WTC11 (cell line): Measurements from ENCODE around the gene TOPAZ1. TPM values are rescaled to one million over a fixed set of nuclear protein-coding genes. Genes with fewer than 3 reads are reported as not detected.

Experiments
- ATAC-seq: fragments of 200-7000 bp; cut with Tn5 transposase; 2 replicates; pipeline ENCODE4 v1.10.0; 2021; ENCODE audit warnings: mild to moderate bottlenecking, moderate library complexity
- CTCF ChIA-PET: fragments of 300-600 bp; sonication (Branson Sonifier 250); formaldehyde crosslinking; loops from one replicate; lab custom pipeline; 2021; ENCODE audit warnings: antibody characterized with exemption; lab: Charles Lee
- POLR2A ChIA-PET: fragments of 350-600 bp; sonication (Branson Sonifier 250); formaldehyde crosslinking; loops from one replicate; lab custom pipeline; 2021; ENCODE audit warnings: antibody characterized with exemption; lab: Charles Lee
- DNase-seq: peaks from one replicate; pipeline ENCODE4 v3.0.0; 2021; ENCODE audit warnings: low spot score
- H3K27ac Mint-ChIP-seq: 2 replicates; pipeline ENCODE4 v1.8.0; 2021; ENCODE audit warnings: mixed read lengths
- H3K27me3 Mint-ChIP-seq: 2 replicates; pipeline ENCODE4 v1.8.0; 2021; ENCODE audit warnings: low read depth, mild to moderate bottlenecking, moderate library complexity, mixed read lengths
- H3K36me3 Mint-ChIP-seq: 2 replicates; pipeline ENCODE4 v1.8.0; 2021; ENCODE audit warnings: mixed read lengths
- H3K4me1 Mint-ChIP-seq: 2 replicates; pipeline ENCODE4 v1.8.0; 2022; ENCODE audit warnings: mixed read lengths
- H3K4me3 Mint-ChIP-seq: 2 replicates; pipeline ENCODE4 v1.8.0; 2021; ENCODE audit warnings: mild to moderate bottlenecking, moderate library complexity, mixed read lengths
- H3K9me3 Mint-ChIP-seq: 2 replicates; pipeline ENCODE4 v1.8.0; 2021; ENCODE audit warnings: mixed read lengths
- CREB1 ChIP-seq: sonication (generic); formaldehyde crosslinking; IDR thresholded peaks from 2 replicates; pipeline ENCODE4 v1.8.0; 2023; ENCODE audit warnings: mild to moderate bottlenecking, missing genetic modification reagents
- ESRRA ChIP-seq: sonication (generic); formaldehyde crosslinking; IDR thresholded peaks from 2 replicates; pipeline ENCODE4 v1.8.1; 2022; ENCODE audit warnings: mild to moderate bottlenecking, missing genetic modification reagents, borderline replicate concordance
- GABPB1 ChIP-seq: sonication (generic); formaldehyde crosslinking; IDR thresholded peaks from 2 replicates; pipeline ENCODE4 v1.8.1; 2023; ENCODE audit warnings: mild to moderate bottlenecking, missing genetic modification reagents
- GRHL2 ChIP-seq: fragments of 250-450 bp; sonication (Bioruptor Pico); IDR thresholded peaks from 2 replicates; pipeline ENCODE4 v1.8.0; 2022; ENCODE audit warnings: mild to moderate bottlenecking, moderate library complexity; ENCODE audit not compliant: insufficient replicate concordance, severe bottlenecking
- NFE2L1 ChIP-seq: sonication (generic); formaldehyde crosslinking; IDR thresholded peaks from 2 replicates; pipeline ENCODE4 v1.8.1; 2023; ENCODE audit warnings: missing genetic modification reagents
- NFYB ChIP-seq: sonication (generic); formaldehyde crosslinking; conservative IDR thresholded peaks from 2 replicates; pipeline ENCODE4 v1.8.0; 2022; ENCODE audit warnings: low read depth, missing genetic modification reagents
- NR3C1 ChIP-seq: sonication (generic); formaldehyde crosslinking; conservative IDR thresholded peaks from 2 replicates; pipeline ENCODE4 v1.8.1; 2023; ENCODE audit warnings: low read depth, mild to moderate bottlenecking, missing genetic modification reagents
- RORB ChIP-seq: fragments of 250-450 bp; sonication (Bioruptor Pico); IDR thresholded peaks from 2 replicates; pipeline ENCODE4 v1.9.0; 2021; ENCODE audit warnings: mild to moderate bottlenecking
- SMAD4 ChIP-seq: sonication (generic); formaldehyde crosslinking; IDR thresholded peaks from 2 replicates; pipeline ENCODE4 v1.8.0; 2022; ENCODE audit warnings: mild to moderate bottlenecking, missing genetic modification reagents
- ZNF121 ChIP-seq: sonication (generic); formaldehyde crosslinking; IDR thresholded peaks from 2 replicates; pipeline ENCODE4 v1.8.0; 2023; ENCODE audit warnings: missing genetic modification reagents
- ZNF423 ChIP-seq: fragments of 250-450 bp; sonication (Bioruptor Pico); IDR thresholded peaks from 2 replicates; pipeline ENCODE4 v2.1.2; 2022; ENCODE audit warnings: mild to moderate bottlenecking, moderate library complexity
- total RNA-seq: library from RNA; stranded (reverse); gene quantifications from 3 replicates; pipeline ENCODE4 v1.2.3, GENCODE V29; 2021
- TF ChIP-seq, protein P1 (sequence below): sonication (generic); formaldehyde crosslinking; IDR thresholded peaks from 2 replicates; pipeline ENCODE4 v1.8.1; 2023; ENCODE audit warnings: mild to moderate bottlenecking, missing genetic modification reagents, moderate library complexity
- TF ChIP-seq, protein P2 (sequence below): sonication (generic); formaldehyde crosslinking; IDR thresholded peaks from 2 replicates; pipeline ENCODE4 v1.8.0; 2023; ENCODE audit warnings: missing genetic modification reagents, mild to moderate bottlenecking, borderline replicate concordance
- TF ChIP-seq, protein P3 (sequence below): sonication (generic); formaldehyde crosslinking; IDR thresholded peaks from 2 replicates; pipeline ENCODE4 v1.8.1; 2023; ENCODE audit warnings: mild to moderate bottlenecking, moderate library complexity, missing genetic modification reagents
- TF ChIP-seq, protein P4 (sequence below): sonication (generic); formaldehyde crosslinking; IDR thresholded peaks from 2 replicates; pipeline ENCODE4 v1.8.1; 2022; ENCODE audit warnings: low read depth, missing genetic modification reagents, borderline replicate concordance
- TF ChIP-seq, protein P5 (sequence below): fragments of 250-450 bp; sonication (Bioruptor Pico); IDR thresholded peaks from 2 replicates; pipeline ENCODE4 v1.8.0; 2021; ENCODE audit warnings: mild to moderate bottlenecking
- TF ChIP-seq, protein P6 (sequence below): sonication (generic); formaldehyde crosslinking; IDR thresholded peaks from 2 replicates; pipeline ENCODE4 v1.8.0; 2022; ENCODE audit warnings: missing genetic modification reagents
- TF ChIP-seq, protein P7 (sequence below): fragments of 250-450 bp; sonication (Bioruptor Pico); IDR thresholded peaks from 2 replicates; pipeline ENCODE4 v1.9.0; 2021; ENCODE audit warnings: mild to moderate bottlenecking, borderline replicate concordance

TOPAZ1 gene
- total RNA-seq, 1 experiment from 2014 or later: not detected

DNA sequence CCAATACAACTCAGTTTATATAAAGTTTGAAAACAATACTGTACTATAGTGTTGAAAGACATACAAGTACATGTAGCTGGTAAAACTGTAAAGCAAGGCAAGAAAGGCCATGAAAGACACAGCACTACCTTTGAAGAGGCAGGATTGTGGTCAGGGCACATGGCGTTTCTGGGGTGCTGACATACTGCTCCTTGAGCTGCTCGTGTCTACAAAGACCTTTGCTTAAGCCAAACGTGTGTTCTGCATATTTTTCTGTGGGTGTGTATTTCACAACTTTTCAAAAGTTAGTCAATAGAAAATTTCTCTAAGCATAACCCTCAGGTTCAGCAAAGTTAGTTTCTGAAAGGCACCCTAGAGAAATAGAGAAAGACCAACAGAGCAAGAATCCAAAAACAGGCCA lies 14.1 kb upstream of the TOPAZ1 start (continued):
- TF ChIP-seq ESRRA (no peak), CREB1 (CRISPR knock-in tag) (no peak), GABPB1 (CRISPR knock-in tag) (no peak), NFYB (CRISPR knock-in tag) (no peak)
- TF ChIP-seq, protein P1, sequence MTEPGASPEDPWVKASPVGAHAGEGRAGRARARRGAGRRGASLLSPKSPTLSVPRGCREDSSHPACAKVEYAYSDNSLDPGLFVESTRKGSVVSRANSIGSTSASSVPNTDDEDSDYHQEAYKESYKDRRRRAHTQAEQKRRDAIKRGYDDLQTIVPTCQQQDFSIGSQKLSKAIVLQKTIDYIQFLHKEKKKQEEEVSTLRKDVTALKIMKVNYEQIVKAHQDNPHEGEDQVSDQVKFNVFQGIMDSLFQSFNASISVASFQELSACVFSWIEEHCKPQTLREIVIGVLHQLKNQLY: no peak

DNA sequence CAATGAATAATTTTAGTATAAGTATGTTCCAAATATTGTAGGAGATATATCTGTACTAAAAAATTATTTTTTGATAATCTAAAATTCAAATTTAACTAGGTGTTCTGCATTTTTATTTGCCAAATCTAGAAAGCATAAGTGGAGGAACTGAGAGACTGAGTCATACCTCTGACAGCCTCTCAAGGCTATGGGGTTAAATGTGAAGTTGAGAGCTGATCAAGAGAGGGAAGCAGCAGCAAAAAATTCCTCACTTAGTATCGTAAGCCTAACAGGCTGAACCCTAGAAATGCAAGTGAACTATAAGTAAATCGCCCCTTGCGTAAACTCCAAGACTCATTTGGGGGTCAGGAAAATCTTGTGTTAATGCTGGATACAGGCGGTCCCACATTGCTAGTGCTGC lies 12.8 kb upstream of the TOPAZ1 start:
- H3K36me3 Mint-ChIP-seq: no peaks in the 10 kb centered on the region
- no peak for DNase-seq
- no peak for ATAC-seq
- POLR2A ChIA-PET: no interaction called here
- no peaks in the 10 kb centered on the region for H3K4me1 Mint-ChIP-seq
- CTCF ChIA-PET: no interaction called here
- H3K27me3 Mint-ChIP-seq: peaks cover 20% of the 10 kb centered on the region
- H3K4me3 Mint-ChIP-seq: no peak overlapping the region
- H3K9me3 Mint-ChIP-seq: peaks cover 5% of the 10 kb centered on the region
- no peak overlapping the region for H3K27ac Mint-ChIP-seq
- TF ChIP-seq CREB1 (CRISPR knock-in tag) (no peak), GRHL2 (no peak), NFE2L1 (CRISPR knock-in tag) (no peak), ZNF423 (CRISPR knock-in tag) (no peak), SMAD4 (CRISPR knock-in tag) (no peak), ZNF121 (no peak), NR3C1 (CRISPR knock-in tag) (no peak), RORB (CRISPR knock-in tag) (no peak)
- TF ChIP-seq, protein P1: no peak
- TF ChIP-seq, protein P2, sequence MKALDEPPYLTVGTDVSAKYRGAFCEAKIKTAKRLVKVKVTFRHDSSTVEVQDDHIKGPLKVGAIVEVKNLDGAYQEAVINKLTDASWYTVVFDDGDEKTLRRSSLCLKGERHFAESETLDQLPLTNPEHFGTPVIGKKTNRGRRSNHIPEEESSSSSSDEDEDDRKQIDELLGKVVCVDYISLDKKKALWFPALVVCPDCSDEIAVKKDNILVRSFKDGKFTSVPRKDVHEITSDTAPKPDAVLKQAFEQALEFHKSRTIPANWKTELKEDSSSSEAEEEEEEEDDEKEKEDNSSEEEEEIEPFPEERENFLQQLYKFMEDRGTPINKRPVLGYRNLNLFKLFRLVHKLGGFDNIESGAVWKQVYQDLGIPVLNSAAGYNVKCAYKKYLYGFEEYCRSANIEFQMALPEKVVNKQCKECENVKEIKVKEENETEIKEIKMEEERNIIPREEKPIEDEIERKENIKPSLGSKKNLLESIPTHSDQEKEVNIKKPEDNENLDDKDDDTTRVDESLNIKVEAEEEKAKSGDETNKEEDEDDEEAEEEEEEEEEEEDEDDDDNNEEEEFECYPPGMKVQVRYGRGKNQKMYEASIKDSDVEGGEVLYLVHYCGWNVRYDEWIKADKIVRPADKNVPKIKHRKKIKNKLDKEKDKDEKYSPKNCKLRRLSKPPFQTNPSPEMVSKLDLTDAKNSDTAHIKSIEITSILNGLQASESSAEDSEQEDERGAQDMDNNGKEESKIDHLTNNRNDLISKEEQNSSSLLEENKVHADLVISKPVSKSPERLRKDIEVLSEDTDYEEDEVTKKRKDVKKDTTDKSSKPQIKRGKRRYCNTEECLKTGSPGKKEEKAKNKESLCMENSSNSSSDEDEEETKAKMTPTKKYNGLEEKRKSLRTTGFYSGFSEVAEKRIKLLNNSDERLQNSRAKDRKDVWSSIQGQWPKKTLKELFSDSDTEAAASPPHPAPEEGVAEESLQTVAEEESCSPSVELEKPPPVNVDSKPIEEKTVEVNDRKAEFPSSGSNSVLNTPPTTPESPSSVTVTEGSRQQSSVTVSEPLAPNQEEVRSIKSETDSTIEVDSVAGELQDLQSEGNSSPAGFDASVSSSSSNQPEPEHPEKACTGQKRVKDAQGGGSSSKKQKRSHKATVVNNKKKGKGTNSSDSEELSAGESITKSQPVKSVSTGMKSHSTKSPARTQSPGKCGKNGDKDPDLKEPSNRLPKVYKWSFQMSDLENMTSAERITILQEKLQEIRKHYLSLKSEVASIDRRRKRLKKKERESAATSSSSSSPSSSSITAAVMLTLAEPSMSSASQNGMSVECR (CRISPR knock-in tag): no peak
- TF ChIP-seq, protein P3, sequence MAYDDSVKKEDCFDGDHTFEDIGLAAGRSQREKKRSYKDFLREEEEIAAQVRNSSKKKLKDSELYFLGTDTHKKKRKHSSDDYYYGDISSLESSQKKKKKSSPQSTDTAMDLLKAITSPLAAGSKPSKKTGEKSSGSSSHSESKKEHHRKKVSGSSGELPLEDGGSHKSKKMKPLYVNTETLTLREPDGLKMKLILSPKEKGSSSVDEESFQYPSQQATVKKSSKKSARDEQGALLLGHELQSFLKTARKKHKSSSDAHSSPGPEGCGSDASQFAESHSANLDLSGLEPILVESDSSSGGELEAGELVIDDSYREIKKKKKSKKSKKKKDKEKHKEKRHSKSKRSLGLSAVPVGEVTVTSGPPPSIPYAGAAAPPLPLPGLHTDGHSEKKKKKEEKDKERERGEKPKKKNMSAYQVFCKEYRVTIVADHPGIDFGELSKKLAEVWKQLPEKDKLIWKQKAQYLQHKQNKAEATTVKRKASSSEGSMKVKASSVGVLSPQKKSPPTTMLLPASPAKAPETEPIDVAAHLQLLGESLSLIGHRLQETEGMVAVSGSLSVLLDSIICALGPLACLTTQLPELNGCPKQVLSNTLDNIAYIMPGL: no peak
- TF ChIP-seq, protein P4, sequence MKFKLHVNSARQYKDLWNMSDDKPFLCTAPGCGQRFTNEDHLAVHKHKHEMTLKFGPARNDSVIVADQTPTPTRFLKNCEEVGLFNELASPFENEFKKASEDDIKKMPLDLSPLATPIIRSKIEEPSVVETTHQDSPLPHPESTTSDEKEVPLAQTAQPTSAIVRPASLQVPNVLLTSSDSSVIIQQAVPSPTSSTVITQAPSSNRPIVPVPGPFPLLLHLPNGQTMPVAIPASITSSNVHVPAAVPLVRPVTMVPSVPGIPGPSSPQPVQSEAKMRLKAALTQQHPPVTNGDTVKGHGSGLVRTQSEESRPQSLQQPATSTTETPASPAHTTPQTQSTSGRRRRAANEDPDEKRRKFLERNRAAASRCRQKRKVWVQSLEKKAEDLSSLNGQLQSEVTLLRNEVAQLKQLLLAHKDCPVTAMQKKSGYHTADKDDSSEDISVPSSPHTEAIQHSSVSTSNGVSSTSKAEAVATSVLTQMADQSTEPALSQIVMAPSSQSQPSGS (CRISPR knock-in tag): no peak
- TF ChIP-seq, protein P5, sequence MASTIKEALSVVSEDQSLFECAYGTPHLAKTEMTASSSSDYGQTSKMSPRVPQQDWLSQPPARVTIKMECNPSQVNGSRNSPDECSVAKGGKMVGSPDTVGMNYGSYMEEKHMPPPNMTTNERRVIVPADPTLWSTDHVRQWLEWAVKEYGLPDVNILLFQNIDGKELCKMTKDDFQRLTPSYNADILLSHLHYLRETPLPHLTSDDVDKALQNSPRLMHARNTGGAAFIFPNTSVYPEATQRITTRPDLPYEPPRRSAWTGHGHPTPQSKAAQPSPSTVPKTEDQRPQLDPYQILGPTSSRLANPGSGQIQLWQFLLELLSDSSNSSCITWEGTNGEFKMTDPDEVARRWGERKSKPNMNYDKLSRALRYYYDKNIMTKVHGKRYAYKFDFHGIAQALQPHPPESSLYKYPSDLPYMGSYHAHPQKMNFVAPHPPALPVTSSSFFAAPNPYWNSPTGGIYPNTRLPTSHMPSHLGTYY (CRISPR knock-in tag): no peak
- TF ChIP-seq, protein P6, sequence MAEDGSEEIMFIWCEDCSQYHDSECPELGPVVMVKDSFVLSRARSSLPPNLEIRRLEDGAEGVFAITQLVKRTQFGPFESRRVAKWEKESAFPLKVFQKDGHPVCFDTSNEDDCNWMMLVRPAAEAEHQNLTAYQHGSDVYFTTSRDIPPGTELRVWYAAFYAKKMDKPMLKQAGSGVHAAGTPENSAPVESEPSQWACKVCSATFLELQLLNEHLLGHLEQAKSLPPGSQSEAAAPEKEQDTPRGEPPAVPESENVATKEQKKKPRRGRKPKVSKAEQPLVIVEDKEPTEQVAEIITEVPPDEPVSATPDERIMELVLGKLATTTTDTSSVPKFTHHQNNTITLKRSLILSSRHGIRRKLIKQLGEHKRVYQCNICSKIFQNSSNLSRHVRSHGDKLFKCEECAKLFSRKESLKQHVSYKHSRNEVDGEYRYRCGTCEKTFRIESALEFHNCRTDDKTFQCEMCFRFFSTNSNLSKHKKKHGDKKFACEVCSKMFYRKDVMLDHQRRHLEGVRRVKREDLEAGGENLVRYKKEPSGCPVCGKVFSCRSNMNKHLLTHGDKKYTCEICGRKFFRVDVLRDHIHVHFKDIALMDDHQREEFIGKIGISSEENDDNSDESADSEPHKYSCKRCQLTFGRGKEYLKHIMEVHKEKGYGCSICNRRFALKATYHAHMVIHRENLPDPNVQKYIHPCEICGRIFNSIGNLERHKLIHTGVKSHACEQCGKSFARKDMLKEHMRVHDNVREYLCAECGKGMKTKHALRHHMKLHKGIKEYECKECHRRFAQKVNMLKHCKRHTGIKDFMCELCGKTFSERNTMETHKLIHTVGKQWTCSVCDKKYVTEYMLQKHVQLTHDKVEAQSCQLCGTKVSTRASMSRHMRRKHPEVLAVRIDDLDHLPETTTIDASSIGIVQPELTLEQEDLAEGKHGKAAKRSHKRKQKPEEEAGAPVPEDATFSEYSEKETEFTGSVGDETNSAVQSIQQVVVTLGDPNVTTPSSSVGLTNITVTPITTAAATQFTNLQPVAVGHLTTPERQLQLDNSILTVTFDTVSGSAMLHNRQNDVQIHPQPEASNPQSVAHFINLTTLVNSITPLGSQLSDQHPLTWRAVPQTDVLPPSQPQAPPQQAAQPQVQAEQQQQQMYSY (CRISPR knock-in tag): no peak
- TF ChIP-seq, protein P7, sequence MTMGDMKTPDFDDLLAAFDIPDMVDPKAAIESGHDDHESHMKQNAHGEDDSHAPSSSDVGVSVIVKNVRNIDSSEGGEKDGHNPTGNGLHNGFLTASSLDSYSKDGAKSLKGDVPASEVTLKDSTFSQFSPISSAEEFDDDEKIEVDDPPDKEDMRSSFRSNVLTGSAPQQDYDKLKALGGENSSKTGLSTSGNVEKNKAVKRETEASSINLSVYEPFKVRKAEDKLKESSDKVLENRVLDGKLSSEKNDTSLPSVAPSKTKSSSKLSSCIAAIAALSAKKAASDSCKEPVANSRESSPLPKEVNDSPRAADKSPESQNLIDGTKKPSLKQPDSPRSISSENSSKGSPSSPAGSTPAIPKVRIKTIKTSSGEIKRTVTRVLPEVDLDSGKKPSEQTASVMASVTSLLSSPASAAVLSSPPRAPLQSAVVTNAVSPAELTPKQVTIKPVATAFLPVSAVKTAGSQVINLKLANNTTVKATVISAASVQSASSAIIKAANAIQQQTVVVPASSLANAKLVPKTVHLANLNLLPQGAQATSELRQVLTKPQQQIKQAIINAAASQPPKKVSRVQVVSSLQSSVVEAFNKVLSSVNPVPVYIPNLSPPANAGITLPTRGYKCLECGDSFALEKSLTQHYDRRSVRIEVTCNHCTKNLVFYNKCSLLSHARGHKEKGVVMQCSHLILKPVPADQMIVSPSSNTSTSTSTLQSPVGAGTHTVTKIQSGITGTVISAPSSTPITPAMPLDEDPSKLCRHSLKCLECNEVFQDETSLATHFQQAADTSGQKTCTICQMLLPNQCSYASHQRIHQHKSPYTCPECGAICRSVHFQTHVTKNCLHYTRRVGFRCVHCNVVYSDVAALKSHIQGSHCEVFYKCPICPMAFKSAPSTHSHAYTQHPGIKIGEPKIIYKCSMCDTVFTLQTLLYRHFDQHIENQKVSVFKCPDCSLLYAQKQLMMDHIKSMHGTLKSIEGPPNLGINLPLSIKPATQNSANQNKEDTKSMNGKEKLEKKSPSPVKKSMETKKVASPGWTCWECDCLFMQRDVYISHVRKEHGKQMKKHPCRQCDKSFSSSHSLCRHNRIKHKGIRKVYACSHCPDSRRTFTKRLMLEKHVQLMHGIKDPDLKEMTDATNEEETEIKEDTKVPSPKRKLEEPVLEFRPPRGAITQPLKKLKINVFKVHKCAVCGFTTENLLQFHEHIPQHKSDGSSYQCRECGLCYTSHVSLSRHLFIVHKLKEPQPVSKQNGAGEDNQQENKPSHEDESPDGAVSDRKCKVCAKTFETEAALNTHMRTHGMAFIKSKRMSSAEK (CRISPR knock-in tag): no peak
